WTC11 (cell line): ENCODE measurements around the gene PABPC3. TPM values are rescaled to one million over a fixed set of nuclear protein-coding genes. Genes with fewer than 3 reads are reported as not detected.

Experiments
- ATAC-seq: fragments of 200-7000 bp; cut with Tn5 transposase; 2 replicates; pipeline ENCODE4 v1.10.0; 2021; ENCODE audit warnings: mild to moderate bottlenecking, moderate library complexity
- CTCF ChIA-PET: fragments of 300-600 bp; sonication (Branson Sonifier 250); formaldehyde crosslinking; loops from one replicate; lab custom pipeline; 2021; ENCODE audit warnings: antibody characterized with exemption; lab: Charles Lee
- POLR2A ChIA-PET: fragments of 350-600 bp; sonication (Branson Sonifier 250); formaldehyde crosslinking; loops from one replicate; lab custom pipeline; 2021; ENCODE audit warnings: antibody characterized with exemption; lab: Charles Lee
- DNase-seq: peaks from one replicate; pipeline ENCODE4 v3.0.0; 2021; ENCODE audit warnings: low spot score
- H3K27ac Mint-ChIP-seq: 2 replicates; pipeline ENCODE4 v1.8.0; 2021; ENCODE audit warnings: mixed read lengths
- H3K27me3 Mint-ChIP-seq: 2 replicates; pipeline ENCODE4 v1.8.0; 2021; ENCODE audit warnings: low read depth, mild to moderate bottlenecking, moderate library complexity, mixed read lengths
- H3K36me3 Mint-ChIP-seq: 2 replicates; pipeline ENCODE4 v1.8.0; 2021; ENCODE audit warnings: mixed read lengths
- H3K4me1 Mint-ChIP-seq: 2 replicates; pipeline ENCODE4 v1.8.0; 2022; ENCODE audit warnings: mixed read lengths
- H3K4me3 Mint-ChIP-seq: 2 replicates; pipeline ENCODE4 v1.8.0; 2021; ENCODE audit warnings: mild to moderate bottlenecking, moderate library complexity, mixed read lengths
- H3K9me3 Mint-ChIP-seq: 2 replicates; pipeline ENCODE4 v1.8.0; 2021; ENCODE audit warnings: mixed read lengths
- ARID4B ChIP-seq: sonication (generic); formaldehyde crosslinking; IDR thresholded peaks from 2 replicates; pipeline ENCODE4 v1.8.0; 2023; ENCODE audit warnings: missing genetic modification reagents, mild to moderate bottlenecking, borderline replicate concordance
- E2F1 ChIP-seq: sonication (generic); formaldehyde crosslinking; IDR thresholded peaks from 2 replicates; pipeline ENCODE4 v1.8.0; 2022; ENCODE audit warnings: mild to moderate bottlenecking, missing genetic modification reagents
- ERG ChIP-seq: fragments of 250-450 bp; sonication (Bioruptor Pico); IDR thresholded peaks from 2 replicates; pipeline ENCODE4 v1.8.0; 2021; ENCODE audit warnings: mild to moderate bottlenecking
- FOXK1 ChIP-seq: sonication (generic); formaldehyde crosslinking; IDR thresholded peaks from 2 replicates; pipeline ENCODE4 v1.8.0; 2022; ENCODE audit warnings: mild to moderate bottlenecking, moderate library complexity, missing genetic modification reagents
- IRF1 ChIP-seq: sonication (generic); formaldehyde crosslinking; IDR thresholded peaks from 2 replicates; pipeline ENCODE4 v1.8.0; 2023; ENCODE audit warnings: missing genetic modification reagents
- KAT7 ChIP-seq: sonication (generic); formaldehyde crosslinking; IDR thresholded peaks from 2 replicates; pipeline ENCODE4 v1.8.1; 2023; ENCODE audit warnings: missing genetic modification reagents, mild to moderate bottlenecking, borderline replicate concordance
- PRRX2 ChIP-seq: fragments of 250-450 bp; sonication (Bioruptor Pico); IDR thresholded peaks from 2 replicates; pipeline ENCODE4 v1.8.0; 2021; ENCODE audit warnings: mild to moderate bottlenecking
- RELA ChIP-seq: sonication (generic); formaldehyde crosslinking; IDR thresholded peaks from 2 replicates; pipeline ENCODE4 v1.8.1; 2022; ENCODE audit warnings: missing genetic modification reagents, mild to moderate bottlenecking, borderline replicate concordance
- TEAD4 ChIP-seq: sonication (generic); formaldehyde crosslinking; IDR thresholded peaks from 2 replicates; pipeline ENCODE4 v1.8.0; 2022; ENCODE audit warnings: mild to moderate bottlenecking, missing genetic modification reagents
- ZNF416 ChIP-seq: fragments of 250-450 bp; sonication (Bioruptor Pico); IDR thresholded peaks from 2 replicates; pipeline ENCODE4 v1.9.0; 2021; ENCODE audit warnings: mild to moderate bottlenecking, inconsistent platforms
- total RNA-seq: library from RNA; stranded (reverse); gene quantifications from 3 replicates; pipeline ENCODE4 v1.2.3, GENCODE V29; 2021
- TF ChIP-seq, protein P1 (sequence below): sonication (generic); formaldehyde crosslinking; IDR thresholded peaks from 2 replicates; pipeline ENCODE4 v1.8.0; 2022; ENCODE audit warnings: mild to moderate bottlenecking, missing genetic modification reagents
- TF ChIP-seq, protein P2 (sequence below): sonication (generic); formaldehyde crosslinking; IDR thresholded peaks from 2 replicates; pipeline ENCODE4 v1.8.1; 2022; ENCODE audit warnings: missing genetic modification reagents, borderline replicate concordance
- TF ChIP-seq, protein P3 (sequence below): sonication (generic); formaldehyde crosslinking; IDR thresholded peaks from 2 replicates; pipeline ENCODE4 v1.8.0; 2022; ENCODE audit warnings: missing genetic modification reagents
- TF ChIP-seq, protein P4 (sequence below): sonication (generic); formaldehyde crosslinking; IDR thresholded peaks from 2 replicates; pipeline ENCODE4 v1.8.0; 2022; ENCODE audit warnings: mild to moderate bottlenecking, missing genetic modification reagents
- TF ChIP-seq, protein P5 (sequence below): sonication (generic); formaldehyde crosslinking; IDR thresholded peaks from 2 replicates; pipeline ENCODE4 v1.8.1; 2023; ENCODE audit warnings: mild to moderate bottlenecking, missing genetic modification reagents, borderline replicate concordance

The PABPC3 gene
- total RNA-seq, 1 experiment from 2014 or later, result 0.35 TPM

- TF ChIP-seq, protein P1, sequence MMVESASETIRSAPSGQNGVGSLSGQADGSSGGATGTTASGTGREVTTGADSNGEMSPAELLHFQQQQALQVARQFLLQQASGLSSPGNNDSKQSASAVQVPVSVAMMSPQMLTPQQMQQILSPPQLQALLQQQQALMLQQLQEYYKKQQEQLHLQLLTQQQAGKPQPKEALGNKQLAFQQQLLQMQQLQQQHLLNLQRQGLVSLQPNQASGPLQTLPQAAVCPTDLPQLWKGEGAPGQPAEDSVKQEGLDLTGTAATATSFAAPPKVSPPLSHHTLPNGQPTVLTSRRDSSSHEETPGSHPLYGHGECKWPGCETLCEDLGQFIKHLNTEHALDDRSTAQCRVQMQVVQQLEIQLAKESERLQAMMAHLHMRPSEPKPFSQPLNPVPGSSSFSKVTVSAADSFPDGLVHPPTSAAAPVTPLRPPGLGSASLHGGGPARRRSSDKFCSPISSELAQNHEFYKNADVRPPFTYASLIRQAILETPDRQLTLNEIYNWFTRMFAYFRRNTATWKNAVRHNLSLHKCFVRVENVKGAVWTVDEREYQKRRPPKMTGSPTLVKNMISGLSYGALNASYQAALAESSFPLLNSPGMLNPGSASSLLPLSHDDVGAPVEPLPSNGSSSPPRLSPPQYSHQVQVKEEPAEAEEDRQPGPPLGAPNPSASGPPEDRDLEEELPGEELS (CRISPR knock-in tag), result no peak
- TF ChIP-seq, protein P2, sequence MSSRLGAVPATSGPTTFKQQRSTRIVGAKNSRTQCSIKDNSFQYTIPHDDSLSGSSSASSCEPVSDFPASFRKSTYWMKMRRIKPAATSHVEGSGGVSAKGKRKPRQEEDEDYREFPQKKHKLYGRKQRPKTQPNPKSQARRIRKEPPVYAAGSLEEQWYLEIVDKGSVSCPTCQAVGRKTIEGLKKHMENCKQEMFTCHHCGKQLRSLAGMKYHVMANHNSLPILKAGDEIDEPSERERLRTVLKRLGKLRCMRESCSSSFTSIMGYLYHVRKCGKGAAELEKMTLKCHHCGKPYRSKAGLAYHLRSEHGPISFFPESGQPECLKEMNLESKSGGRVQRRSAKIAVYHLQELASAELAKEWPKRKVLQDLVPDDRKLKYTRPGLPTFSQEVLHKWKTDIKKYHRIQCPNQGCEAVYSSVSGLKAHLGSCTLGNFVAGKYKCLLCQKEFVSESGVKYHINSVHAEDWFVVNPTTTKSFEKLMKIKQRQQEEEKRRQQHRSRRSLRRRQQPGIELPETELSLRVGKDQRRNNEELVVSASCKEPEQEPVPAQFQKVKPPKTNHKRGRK, result no peak
- TF ChIP-seq KAT7 (CRISPR knock-in tag) (no peak), E2F1 (CRISPR knock-in tag) (no peak)
- TF ChIP-seq, protein P3, sequence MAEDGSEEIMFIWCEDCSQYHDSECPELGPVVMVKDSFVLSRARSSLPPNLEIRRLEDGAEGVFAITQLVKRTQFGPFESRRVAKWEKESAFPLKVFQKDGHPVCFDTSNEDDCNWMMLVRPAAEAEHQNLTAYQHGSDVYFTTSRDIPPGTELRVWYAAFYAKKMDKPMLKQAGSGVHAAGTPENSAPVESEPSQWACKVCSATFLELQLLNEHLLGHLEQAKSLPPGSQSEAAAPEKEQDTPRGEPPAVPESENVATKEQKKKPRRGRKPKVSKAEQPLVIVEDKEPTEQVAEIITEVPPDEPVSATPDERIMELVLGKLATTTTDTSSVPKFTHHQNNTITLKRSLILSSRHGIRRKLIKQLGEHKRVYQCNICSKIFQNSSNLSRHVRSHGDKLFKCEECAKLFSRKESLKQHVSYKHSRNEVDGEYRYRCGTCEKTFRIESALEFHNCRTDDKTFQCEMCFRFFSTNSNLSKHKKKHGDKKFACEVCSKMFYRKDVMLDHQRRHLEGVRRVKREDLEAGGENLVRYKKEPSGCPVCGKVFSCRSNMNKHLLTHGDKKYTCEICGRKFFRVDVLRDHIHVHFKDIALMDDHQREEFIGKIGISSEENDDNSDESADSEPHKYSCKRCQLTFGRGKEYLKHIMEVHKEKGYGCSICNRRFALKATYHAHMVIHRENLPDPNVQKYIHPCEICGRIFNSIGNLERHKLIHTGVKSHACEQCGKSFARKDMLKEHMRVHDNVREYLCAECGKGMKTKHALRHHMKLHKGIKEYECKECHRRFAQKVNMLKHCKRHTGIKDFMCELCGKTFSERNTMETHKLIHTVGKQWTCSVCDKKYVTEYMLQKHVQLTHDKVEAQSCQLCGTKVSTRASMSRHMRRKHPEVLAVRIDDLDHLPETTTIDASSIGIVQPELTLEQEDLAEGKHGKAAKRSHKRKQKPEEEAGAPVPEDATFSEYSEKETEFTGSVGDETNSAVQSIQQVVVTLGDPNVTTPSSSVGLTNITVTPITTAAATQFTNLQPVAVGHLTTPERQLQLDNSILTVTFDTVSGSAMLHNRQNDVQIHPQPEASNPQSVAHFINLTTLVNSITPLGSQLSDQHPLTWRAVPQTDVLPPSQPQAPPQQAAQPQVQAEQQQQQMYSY (CRISPR knock-in tag), result no peak
Measured at GRCh38 chr13:25068810-25069209, 27.1 kb upstream of the PABPC3 start (continued).

GRCh38 chr13:25069236-25069635 is 26.7 kb upstream of the PABPC3 start:
- no peak overlapping the region for H3K27ac Mint-ChIP-seq
- DNase-seq (no peak), ATAC-seq (no peak)
- H3K9me3 Mint-ChIP-seq, result peaks cover 16% of the 10 kb centered on the region
- CTCF ChIA-PET, result interaction anchor here (3.1 kb wide), 1 partner anchor 74 kb away, joined by 11 read pairs; no protein-coding TSS in a partner anchor
- H3K4me3 Mint-ChIP-seq, result no peak overlapping the region
- no peaks in the 10 kb centered on the region; the same call in 1 of the 2 replicates for H3K27me3 Mint-ChIP-seq
- peaks cover 7% of the 10 kb centered on the region for H3K36me3 Mint-ChIP-seq
- H3K4me1 Mint-ChIP-seq, result peaks cover 63% of the 10 kb centered on the region
- POLR2A ChIA-PET, result no interaction called here
- no peak for TF ChIP-seq ARID4B (CRISPR knock-in tag)
- TF ChIP-seq, protein P4, sequence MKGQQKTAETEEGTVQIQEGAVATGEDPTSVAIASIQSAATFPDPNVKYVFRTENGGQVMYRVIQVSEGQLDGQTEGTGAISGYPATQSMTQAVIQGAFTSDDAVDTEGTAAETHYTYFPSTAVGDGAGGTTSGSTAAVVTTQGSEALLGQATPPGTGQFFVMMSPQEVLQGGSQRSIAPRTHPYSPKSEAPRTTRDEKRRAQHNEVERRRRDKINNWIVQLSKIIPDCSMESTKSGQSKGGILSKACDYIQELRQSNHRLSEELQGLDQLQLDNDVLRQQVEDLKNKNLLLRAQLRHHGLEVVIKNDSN (CRISPR knock-in tag), result no peak
- TF ChIP-seq FOXK1 (CRISPR knock-in tag), result no peak
- TF ChIP-seq TEAD4 (CRISPR knock-in tag), result no peak
- no peak for TF ChIP-seq ZNF416 (CRISPR knock-in tag)
- no peak for TF ChIP-seq ERG (CRISPR knock-in tag)
- TF ChIP-seq, protein P5, sequence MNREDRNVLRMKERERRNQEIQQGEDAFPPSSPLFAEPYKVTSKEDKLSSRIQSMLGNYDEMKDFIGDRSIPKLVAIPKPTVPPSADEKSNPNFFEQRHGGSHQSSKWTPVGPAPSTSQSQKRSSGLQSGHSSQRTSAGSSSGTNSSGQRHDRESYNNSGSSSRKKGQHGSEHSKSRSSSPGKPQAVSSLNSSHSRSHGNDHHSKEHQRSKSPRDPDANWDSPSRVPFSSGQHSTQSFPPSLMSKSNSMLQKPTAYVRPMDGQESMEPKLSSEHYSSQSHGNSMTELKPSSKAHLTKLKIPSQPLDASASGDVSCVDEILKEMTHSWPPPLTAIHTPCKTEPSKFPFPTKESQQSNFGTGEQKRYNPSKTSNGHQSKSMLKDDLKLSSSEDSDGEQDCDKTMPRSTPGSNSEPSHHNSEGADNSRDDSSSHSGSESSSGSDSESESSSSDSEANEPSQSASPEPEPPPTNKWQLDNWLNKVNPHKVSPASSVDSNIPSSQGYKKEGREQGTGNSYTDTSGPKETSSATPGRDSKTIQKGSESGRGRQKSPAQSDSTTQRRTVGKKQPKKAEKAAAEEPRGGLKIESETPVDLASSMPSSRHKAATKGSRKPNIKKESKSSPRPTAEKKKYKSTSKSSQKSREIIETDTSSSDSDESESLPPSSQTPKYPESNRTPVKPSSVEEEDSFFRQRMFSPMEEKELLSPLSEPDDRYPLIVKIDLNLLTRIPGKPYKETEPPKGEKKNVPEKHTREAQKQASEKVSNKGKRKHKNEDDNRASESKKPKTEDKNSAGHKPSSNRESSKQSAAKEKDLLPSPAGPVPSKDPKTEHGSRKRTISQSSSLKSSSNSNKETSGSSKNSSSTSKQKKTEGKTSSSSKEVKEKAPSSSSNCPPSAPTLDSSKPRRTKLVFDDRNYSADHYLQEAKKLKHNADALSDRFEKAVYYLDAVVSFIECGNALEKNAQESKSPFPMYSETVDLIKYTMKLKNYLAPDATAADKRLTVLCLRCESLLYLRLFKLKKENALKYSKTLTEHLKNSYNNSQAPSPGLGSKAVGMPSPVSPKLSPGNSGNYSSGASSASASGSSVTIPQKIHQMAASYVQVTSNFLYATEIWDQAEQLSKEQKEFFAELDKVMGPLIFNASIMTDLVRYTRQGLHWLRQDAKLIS, result no peak
- TF ChIP-seq RELA, result no peak
- no peak for TF ChIP-seq KAT7 (CRISPR knock-in tag)
- no peak for TF ChIP-seq IRF1 (CRISPR knock-in tag)
- no peak for TF ChIP-seq PRRX2 (CRISPR knock-in tag)
